ENCODE measurements around the gene KIF26A.

DNA sequence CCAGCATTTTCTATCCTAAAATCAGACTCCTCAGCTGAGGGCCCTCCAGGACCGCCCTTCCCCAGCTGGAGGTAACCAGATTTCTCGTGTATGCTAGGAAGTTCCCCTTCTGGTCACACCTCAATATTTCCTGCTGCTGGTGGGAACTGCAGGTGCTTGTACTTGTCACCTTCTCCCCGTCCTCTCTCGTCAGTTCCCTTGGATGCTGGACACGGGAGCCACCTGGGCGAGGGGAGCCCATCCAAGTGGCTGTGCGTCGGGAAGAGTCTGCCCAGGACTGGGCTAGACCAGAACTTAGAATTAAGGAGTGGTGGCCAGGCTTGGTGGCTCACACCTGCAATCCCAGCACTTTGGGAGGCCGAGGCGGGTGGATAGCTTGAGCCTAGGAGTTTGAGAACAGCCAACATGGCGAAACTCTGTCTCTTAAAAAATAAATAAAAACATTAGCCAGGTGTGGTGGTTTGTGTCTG is 23.2 kb upstream of the KIF26A start:
- TF ChIP-seq, protein P1, sequence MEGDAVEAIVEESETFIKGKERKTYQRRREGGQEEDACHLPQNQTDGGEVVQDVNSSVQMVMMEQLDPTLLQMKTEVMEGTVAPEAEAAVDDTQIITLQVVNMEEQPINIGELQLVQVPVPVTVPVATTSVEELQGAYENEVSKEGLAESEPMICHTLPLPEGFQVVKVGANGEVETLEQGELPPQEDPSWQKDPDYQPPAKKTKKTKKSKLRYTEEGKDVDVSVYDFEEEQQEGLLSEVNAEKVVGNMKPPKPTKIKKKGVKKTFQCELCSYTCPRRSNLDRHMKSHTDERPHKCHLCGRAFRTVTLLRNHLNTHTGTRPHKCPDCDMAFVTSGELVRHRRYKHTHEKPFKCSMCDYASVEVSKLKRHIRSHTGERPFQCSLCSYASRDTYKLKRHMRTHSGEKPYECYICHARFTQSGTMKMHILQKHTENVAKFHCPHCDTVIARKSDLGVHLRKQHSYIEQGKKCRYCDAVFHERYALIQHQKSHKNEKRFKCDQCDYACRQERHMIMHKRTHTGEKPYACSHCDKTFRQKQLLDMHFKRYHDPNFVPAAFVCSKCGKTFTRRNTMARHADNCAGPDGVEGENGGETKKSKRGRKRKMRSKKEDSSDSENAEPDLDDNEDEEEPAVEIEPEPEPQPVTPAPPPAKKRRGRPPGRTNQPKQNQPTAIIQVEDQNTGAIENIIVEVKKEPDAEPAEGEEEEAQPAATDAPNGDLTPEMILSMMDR (IDR thresholded peaks at IDR 0.05) = no peak
- no peak for TF ChIP-seq POLR2A (IDR thresholded peaks at IDR 0.05)
